Activated CD4-positive, alpha-beta T cell treated with anti-CD3 and anti-CD28 coated beads for 36 hours (primary cell): ENCODE data around the gene CRKL. TPM values are rescaled to one million over a fixed set of nuclear protein-coding genes. Genes with fewer than 3 reads are reported as not detected.
A peak's percentile ranks its signal among the peaks of the same experiment; 100 is the strongest.

Experiments
- ATAC-seq: fragments of 200-7000 bp; cut with Tn5 transposase; one replicate; pipeline ENCODE4 v1.10.0; 2021; ENCODE audit warnings: mild to moderate bottlenecking, moderate library complexity
- CTCF ChIA-PET: fragments of 350-600 bp; sonication (Branson Sonifier 250); formaldehyde crosslinking; loops from one replicate; lab custom pipeline; 2021; ENCODE audit warnings: antibody characterized with exemption; lab: Charles Lee
- POLR2A ChIA-PET: fragments of 350-600 bp; sonication (Branson Sonifier 250); formaldehyde crosslinking; loops from one replicate; lab custom pipeline; 2021; ENCODE audit warnings: antibody characterized with exemption, inconsistent platforms; lab: Charles Lee
- DNase-seq: peaks from one replicate; pipeline ENCODE4 v3.0.0-alpha.2; 2020
- H3K27ac Mint-ChIP-seq: one replicate; pipeline ENCODE4 v1.8.0; 2021; ENCODE audit warnings: mixed read lengths
- H3K27me3 Mint-ChIP-seq: one replicate; pipeline ENCODE4 v1.8.0; 2021; ENCODE audit warnings: mixed read lengths
- H3K36me3 Mint-ChIP-seq: one replicate; pipeline ENCODE4 v1.8.0; 2021; ENCODE audit warnings: low read depth, mixed read lengths
- H3K4me1 Mint-ChIP-seq: one replicate; pipeline ENCODE4 v1.8.0; 2021; ENCODE audit warnings: mixed read lengths
- H3K4me3 Mint-ChIP-seq: one replicate; pipeline ENCODE4 v1.8.0; 2021; ENCODE audit warnings: mild to moderate bottlenecking, moderate library complexity, mixed read lengths
- H3K9me3 Mint-ChIP-seq: one replicate; pipeline ENCODE4 v1.8.0; 2021; ENCODE audit warnings: low read depth, mixed read lengths
- intact Hi-C, 2 experiments: fragments of 100-400 bp; cut with DNase I in 1 of 2; cut with micrococcal nuclease in 1 of 2; formaldehyde crosslinking; loops; one replicate each; pipeline versions ENCODE4 v1.14.2 to v1.15.1; 2022 to 2024; cut with DNase I, micrococcal nuclease
- total RNA-seq, 2 experiments: library from RNA; stranded (reverse); gene quantifications; one replicate each; pipeline ENCODE4 v1.2.3, GENCODE V29; 2021

Gene CRKL
- total RNA-seq, 2 experiments from 2014 or later: 80.8 to 92.0 TPM

DNA sequence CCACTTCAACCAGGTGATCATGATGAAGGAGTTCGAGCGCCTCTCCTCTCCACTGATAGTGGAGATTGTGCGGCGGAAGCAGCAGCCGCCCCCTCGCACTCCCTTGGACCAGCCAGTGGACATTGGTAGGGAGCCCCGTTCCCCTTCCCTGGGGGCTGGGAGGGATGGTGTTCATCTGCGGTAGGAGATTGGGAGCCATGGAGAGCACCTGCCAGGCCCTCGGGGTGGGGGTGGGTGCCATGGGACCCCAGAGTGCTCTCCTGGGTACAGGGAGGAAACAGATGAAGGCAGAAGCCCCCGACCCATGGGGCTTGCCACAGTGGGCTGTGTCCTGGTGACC is 77.7 kb downstream of the CRKL start:
- Mint-ChIP-seq H3K27ac (no peak overlapping the region), H3K4me3 (no peak overlapping the region), H3K9me3 (no peaks in the 10 kb centered on the region), H3K27me3 (no peaks in the 10 kb centered on the region), H3K36me3 (peaks cover 11% of the 10 kb centered on the region), H3K4me1 (peaks cover 4% of the 10 kb centered on the region)
- CTCF ChIA-PET: no interaction called here
- ATAC-seq: no peak
- no peak for DNase-seq
- POLR2A ChIA-PET: interaction anchor here (2.0 kb wide), 1 partner anchor 13 kb away, joined by 4 read pairs; the partner anchor contains the start of gene LZTR1
- intact Hi-C loops: no loop called here

DNA sequence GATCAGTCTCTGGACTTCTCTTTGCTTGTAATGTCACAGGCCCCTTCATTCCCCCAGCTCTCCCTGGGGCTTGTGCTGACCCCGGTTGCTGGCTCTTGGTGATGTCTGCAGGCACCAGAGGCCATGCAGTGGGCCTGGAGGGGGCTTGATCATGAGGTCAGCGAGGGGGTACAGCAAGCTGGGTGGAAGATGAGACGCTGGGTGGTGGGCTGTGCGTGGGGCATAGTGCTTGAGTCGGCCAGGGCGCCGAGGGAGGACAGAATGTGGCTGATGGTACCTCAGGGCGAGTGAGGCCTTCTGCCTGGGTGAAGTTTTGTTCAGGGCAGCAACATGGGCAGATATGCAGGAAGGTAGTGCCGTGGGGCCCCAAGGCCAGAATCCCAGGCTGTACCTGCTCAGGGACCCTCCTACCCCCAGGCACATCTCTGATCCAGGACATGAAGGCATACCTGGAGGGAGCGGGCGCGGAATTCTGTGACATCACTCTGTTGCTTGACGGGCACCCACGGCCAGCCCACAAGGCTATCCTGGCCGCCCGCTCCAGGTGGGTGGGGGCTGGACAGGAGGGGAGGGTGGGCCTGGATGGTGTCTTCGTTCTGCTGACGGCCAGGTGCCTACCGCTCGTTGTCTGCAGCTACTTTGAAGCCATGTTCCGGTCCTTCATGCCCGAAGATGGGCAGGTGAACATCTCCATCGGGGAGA is 78.3 kb downstream of the CRKL start:
- no peak for ATAC-seq
- ChIA-PET POLR2A (no interaction called here), CTCF (no interaction called here)
- Mint-ChIP-seq H3K4me1 (peaks cover 10% of the 10 kb centered on the region), H3K36me3 (peaks cover 12% of the 10 kb centered on the region), H3K27me3 (no peaks in the 10 kb centered on the region), H3K27ac (no peak overlapping the region), H3K4me3 (no peak overlapping the region), H3K9me3 (no peaks in the 10 kb centered on the region)
- DNase-seq: no peak
- intact Hi-C loops: no loop called here

DNA sequence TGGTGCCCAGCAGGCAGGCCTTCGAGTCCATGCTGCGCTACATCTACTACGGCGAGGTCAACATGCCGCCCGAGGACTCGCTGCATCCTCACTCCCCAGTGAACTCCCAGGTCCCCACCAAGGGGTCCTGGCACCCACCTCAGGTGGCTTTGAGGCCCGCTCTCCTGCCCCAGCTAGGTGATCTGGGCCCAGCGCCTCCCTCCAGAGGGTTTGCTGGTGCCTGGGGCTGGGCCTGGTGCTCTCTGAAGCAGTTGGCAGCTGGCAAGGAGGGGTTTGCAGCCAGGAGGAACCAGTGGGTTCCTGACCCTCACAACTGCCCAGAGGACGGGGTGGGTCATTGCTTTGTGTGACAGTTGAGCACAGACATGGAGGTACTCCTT is 78.8 kb downstream of the CRKL start:
- Mint-ChIP-seq H3K36me3 (peaks cover 14% of the 10 kb centered on the region), H3K4me1 (peaks cover 10% of the 10 kb centered on the region), H3K27ac (no peak overlapping the region), H3K9me3 (no peaks in the 10 kb centered on the region), H3K27me3 (no peaks in the 10 kb centered on the region), H3K4me3 (no peak overlapping the region)
- intact Hi-C loops: no loop called here
- no peak for ATAC-seq
- no peak for DNase-seq
- CTCF ChIA-PET: no interaction called here
- POLR2A ChIA-PET: no interaction called here

DNA sequence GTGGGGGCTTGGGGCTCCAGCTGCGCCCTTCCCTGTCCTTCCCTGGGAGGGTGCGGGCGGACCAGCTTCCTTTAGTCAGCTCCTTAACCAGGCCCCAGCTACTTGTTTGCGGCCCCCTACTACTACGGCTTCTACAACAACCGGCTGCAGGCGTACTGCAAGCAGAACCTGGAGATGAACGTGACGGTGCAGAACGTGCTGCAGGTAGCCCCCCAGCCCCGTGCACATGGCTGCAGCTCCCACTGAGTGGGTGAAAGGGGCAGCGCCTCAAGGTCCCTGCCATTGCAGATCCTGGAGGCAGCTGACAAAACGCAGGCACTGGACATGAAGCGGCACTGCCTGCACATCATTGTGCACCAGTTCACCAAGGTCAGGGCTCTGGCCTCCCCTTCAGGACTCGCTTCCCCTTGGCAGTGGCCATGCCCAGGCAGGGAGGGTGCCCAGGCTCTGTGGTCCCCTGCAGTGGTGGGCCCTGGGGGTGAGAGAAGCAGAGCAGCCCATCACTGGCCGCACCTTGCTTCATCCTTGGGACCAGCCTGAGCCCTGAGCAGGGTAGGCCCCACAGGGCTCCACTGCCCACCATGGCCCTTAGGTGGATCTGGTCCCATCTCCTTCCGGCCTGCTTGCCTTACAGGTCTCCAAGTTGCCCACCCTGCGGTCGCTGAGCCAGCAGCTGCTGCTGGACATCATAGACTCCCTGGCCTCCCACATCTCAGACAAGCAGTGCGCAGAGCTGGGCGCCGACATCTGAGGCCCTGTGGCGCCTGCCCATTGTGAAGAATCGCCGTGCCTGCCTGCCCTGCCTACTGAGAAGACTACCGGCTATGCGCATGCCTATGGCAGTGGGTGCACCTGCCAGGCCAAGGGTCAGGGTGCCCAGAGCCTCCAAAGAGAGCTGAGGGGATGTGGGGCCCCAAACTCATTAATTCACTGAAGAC is 79.7 kb downstream of the CRKL start:
- intact Hi-C loops: no loop called here
- no peak for DNase-seq
- peaks cover 10% of the 10 kb centered on the region for H3K4me1 Mint-ChIP-seq
- no peaks in the 10 kb centered on the region for H3K9me3 Mint-ChIP-seq
- no peak for ATAC-seq
- no peaks in the 10 kb centered on the region for H3K27me3 Mint-ChIP-seq
- peaks cover 18% of the 10 kb centered on the region for H3K36me3 Mint-ChIP-seq
- H3K27ac Mint-ChIP-seq: peak overlapping the region; percentile 19
- no peak overlapping the region for H3K4me3 Mint-ChIP-seq
- ChIA-PET CTCF (no interaction called here), POLR2A (no interaction called here)

DNA sequence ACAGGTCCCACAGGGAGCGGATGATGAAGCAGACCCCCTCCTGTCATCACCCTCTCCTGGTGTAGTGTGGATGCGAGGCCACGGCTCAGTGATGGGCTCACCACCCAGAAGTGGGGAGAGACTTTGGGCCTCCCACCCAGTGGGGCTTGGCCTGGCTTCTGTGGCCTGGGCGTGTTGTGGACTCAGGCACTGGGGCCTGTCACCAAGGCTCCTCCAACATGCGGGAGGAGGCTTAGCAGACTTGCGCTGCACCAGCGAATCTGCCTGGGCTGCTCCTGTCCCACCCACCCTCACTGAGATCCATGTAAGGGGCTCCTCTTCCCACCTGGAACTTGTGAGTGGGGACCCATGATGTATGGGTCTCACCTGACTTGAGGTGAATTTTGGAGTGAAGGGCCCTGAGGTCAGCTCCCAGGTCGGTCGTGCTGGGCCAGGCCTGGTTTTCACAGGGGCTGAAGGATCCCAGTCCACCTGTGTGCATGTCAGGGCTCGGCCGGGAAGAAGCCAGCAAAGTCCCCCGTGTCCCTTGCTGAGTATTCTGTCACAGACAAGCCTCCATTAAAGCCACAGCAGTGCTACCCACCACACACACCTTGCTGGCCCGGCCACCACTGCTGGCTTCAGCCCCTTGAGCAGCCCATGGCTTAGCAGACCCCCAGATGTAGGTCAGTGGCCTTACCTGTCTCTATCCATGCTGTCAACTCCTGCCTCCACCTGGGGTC is 80.5 kb downstream of the CRKL start:
- POLR2A ChIA-PET: no interaction called here
- DNase-seq (no peak), ATAC-seq (no peak)
- CTCF ChIA-PET: no interaction called here
- H3K27me3 Mint-ChIP-seq: no peaks in the 10 kb centered on the region
- peaks cover 10% of the 10 kb centered on the region for H3K4me1 Mint-ChIP-seq
- no peaks in the 10 kb centered on the region for H3K9me3 Mint-ChIP-seq
- intact Hi-C loops: no loop called here
- no peak overlapping the region for H3K27ac Mint-ChIP-seq
- no peak overlapping the region for H3K4me3 Mint-ChIP-seq
- H3K36me3 Mint-ChIP-seq: peaks cover 18% of the 10 kb centered on the region

DNA sequence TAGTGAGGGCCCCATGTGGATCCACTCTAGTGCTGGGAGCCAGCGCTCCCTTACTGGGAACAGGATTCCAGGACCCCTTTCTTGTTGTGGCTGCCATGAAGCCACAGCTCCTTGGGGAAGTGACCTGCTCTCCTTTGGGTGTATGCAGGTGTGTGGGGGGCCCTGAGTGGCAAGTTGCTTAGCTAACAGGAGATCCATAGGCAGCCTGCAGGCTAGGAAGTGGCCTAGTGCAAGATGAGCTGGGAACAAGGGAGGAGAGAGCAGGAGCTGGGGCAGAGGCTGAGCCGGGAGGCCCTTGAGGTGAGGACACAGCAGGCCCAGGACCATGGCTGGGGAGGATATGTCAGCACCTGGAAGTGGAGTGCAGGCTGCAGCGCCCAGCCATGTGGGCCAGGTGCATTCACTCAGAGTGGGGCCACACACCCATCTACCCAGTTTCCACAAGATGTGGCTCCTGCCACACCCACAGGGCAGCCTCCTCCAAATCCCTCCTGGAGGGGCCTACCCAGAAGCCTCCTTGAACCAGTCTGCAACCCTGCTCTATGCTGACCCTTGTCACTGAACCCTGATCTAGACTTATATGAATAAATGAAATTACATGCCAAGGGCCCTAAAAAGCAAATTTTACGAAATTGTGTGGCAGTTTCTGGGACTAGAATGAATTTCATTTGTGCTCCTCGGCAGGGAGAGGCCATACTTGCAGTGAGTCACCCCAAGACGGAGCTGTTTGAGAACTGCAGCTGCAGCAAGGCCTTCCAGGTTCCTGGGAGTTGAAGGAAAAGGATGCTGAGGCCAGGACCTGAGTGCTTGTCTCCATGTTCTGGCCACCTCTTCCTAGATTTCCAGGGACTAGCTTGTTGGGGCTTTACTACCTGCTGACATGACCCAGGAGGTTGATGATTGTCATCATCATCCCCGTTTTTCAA is 81.5 kb downstream of the CRKL start:
- POLR2A ChIA-PET: interaction anchor here (1.1 kb wide), 1 partner anchor 17 kb away, joined by 3 read pairs; the partner anchor contains the start of gene LZTR1
- ATAC-seq (no peak), DNase-seq (no peak)
- Mint-ChIP-seq H3K4me3 (no peak overlapping the region), H3K36me3 (peaks cover 18% of the 10 kb centered on the region), H3K9me3 (no peaks in the 10 kb centered on the region), H3K4me1 (peaks cover 14% of the 10 kb centered on the region), H3K27me3 (no peaks in the 10 kb centered on the region), H3K27ac (peak overlapping the region; percentile 42)
- CTCF ChIA-PET: interaction anchor here (3.1 kb wide), 1 partner anchor 17 kb away, joined by 10 read pairs; the partner anchor contains the start of gene LZTR1
- intact Hi-C loops: no loop called here

DNA sequence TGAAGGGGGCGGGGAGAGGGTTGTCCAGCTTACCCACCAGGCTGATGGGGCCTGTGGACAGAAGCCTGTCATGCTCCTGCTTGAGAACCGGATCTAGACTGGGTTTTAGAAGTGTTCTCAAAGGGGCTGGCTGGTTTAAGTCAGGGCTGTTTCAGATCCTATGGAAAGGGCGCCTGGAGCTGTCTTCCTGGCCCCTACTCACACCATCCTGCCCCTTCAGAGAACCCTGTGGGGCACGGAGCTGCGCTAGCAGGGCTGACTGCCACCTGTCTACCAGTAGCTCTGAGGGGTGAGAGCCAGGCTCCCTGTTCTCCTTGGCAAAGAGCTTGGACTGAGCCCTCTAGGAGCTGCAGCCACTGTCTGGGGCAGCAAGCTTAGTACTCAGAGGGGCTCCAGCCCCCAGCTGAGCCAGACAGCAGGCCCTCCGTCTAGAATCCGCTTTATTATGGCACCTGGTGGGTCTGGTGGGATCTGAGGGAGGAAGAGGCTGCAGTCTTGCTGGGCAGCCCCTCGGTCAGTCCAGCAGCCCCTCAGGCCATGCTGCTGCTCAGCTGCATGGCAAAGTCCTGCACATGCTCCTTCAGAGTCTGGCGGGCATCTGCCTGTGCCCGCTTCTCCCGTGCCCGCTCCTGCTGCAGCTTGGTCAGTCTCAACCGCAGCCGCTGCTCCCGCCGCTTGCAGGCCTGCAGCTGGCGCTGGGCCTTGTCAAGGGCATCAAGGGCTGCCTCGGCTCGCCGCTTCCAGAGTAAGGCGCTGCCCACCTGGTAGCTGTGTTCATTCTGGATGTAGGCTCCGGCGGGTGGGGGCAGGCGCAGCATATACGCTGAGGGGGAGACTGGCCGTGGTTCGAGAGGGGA is 82.4 kb downstream of the CRKL start:
- H3K27ac Mint-ChIP-seq: peak overlapping the region; percentile 96
- peak overlapping the region; percentile 92 for H3K4me3 Mint-ChIP-seq
- H3K27me3 Mint-ChIP-seq: no peaks in the 10 kb centered on the region
- POLR2A ChIA-PET: interaction anchor here (1.1 kb wide), 1 partner anchor 18 kb away, joined by 3 read pairs; the partner anchor contains the start of gene LZTR1
- H3K36me3 Mint-ChIP-seq: peaks cover 18% of the 10 kb centered on the region
- DNase-seq (no peak), ATAC-seq (no peak)
- H3K9me3 Mint-ChIP-seq: no peaks in the 10 kb centered on the region
- CTCF ChIA-PET: interaction anchor here (1.0 to 3.1 kb wide), 2 partner anchors 9 to 18 kb away, joined by 3 to 10 read pairs; partner anchors contain the start of gene LZTR1
- intact Hi-C loops: loop anchor here (2.0 to 5.0 kb wide), 4 partner anchors 19 to 977 kb away; partner anchors contain the start of genes CRKL (in 1 of the 2), MED15 (in 1 of the 2) and TANGO2 (in 1 of the 2)
- peaks cover 19% of the 10 kb centered on the region for H3K4me1 Mint-ChIP-seq

DNA sequence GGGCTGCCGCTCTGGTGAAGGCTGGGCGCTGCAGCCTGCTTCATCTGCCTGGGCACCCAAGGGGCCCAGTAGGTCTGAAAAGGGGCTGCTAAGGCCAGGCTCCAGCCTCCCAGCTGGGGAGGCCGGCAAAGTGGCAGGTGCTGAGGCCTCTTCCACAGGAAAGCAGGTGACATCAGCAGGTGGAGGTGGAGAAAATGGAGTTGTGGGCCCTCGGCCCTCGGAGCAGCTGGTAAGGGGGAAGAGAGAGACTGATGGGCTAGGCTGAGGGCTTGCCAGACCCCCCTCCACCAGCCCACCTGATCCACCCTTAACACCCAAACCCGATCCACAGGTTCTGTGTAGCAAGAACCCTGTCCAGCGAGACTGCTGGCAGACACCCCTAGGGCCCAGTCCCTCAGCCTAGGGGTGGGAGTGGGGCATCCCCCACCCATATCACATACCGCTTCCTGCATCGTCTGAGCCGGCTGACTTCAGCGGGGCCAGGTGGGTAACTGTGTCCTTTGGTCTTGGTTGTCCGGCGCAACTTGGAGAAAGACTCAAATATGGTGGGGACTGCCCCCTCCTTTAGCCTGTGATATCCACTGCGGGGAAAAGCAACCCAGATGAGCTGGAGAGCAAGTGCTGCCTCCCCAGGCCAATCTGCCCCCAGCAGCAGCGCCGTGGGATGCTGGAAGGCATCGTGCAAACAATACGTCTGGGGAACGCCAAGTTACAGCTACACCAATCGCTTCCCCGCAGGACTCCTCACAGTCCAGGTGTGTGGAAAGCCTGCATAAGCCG is 83.2 kb downstream of the CRKL start:
- intact Hi-C loops: loop anchor here (2.0 to 5.0 kb wide), 4 partner anchors 20 to 978 kb away; partner anchors contain the start of genes CRKL (in 1 of the 2), MED15 (in 1 of the 2) and TANGO2 (in 1 of the 2)
- Mint-ChIP-seq H3K4me3 (peak overlapping the region; percentile 92), H3K9me3 (no peaks in the 10 kb centered on the region), H3K27ac (peak overlapping the region; percentile 96), H3K4me1 (peaks cover 19% of the 10 kb centered on the region), H3K36me3 (peaks cover 16% of the 10 kb centered on the region), H3K27me3 (no peaks in the 10 kb centered on the region)
- DNase-seq (peak; percentile 24), ATAC-seq (no peak)
- CTCF ChIA-PET: interaction anchor here (1.0 to 3.1 kb wide), 2 partner anchors 10 to 19 kb away, joined by 3 to 10 read pairs; partner anchors contain the start of gene LZTR1
- POLR2A ChIA-PET: interaction anchor here (0.5 to 0.6 kb wide), 3 partner anchors 23 to 189 kb away, joined by 3 to 7 read pairs (median 5); no protein-coding TSS in a partner anchor
